Gastroesophageal sphincter (tissue), 3 donors: Measurements from ENCODE around the gene BGLAP.

ENCODE experiments used
- POLR2A ChIP-seq, 2 donors: fragments of 450-650 bp; IDR thresholded peaks; one replicate each; pipeline ENCODE4 v1.6.1; 2017; ENCODE audit warnings: antibody characterized with exemption in 2 of 2, mild to moderate bottlenecking in 2 of 2, moderate library complexity in 1 of 2
- POLR2AphosphoS5 ChIP-seq: sonication (generic); formaldehyde crosslinking; IDR thresholded peaks from one replicate; pipeline ENCODE4 v1.6.1; 2017; ENCODE audit warnings: antibody characterized with exemption
- TF ChIP-seq, protein P1 (sequence below), 4 experiments: fragments of 200-600 bp in 2 of 4; fragments of 450-650 bp in 2 of 4; sonication (generic) in 1 of 4; IDR thresholded peaks; one replicate each; pipeline ENCODE4 v1.5.1; 2017 to 2019; ENCODE audit warnings: antibody characterized with exemption in 4 of 4, mild to moderate bottlenecking in 2 of 4, moderate library complexity in 2 of 4

DNA sequence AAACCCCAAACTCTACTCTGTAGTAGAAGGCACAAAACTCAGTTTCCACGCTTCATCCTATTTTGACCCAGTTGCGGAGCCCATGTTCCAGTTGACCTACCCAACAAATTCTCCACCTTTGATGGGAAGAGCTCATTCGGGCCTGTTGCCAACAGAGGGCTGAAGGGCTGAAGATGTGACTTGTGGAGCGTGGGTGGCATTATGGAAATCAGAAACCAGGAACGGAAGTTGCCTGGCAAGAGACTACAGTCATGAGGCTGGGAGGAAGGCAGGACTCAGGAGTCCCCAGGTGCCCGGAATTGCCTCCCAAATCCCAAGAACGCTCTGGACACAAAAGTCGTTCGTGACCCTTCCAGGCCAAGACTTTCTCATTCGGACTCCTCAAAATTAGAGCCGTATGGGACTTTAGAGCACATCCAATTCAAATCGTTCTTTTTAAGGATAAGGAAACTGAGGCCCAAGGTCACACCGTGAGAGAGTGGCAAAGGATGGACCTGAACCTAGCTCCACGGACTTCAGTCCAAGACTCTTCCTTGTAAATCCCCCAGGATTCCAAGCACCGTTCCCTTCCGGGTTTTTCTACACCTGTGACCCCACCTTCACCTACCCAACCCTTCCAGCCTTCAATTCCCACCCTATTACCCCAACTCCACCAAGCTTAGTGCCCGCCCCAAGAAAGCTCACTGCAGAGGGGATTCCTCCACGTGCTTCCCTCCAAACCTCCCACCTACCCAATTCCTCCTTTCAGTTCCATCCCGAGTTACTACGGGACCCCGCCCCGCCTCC, 39.9 kb downstream of the BGLAP start:
- TF ChIP-seq, protein P1, sequence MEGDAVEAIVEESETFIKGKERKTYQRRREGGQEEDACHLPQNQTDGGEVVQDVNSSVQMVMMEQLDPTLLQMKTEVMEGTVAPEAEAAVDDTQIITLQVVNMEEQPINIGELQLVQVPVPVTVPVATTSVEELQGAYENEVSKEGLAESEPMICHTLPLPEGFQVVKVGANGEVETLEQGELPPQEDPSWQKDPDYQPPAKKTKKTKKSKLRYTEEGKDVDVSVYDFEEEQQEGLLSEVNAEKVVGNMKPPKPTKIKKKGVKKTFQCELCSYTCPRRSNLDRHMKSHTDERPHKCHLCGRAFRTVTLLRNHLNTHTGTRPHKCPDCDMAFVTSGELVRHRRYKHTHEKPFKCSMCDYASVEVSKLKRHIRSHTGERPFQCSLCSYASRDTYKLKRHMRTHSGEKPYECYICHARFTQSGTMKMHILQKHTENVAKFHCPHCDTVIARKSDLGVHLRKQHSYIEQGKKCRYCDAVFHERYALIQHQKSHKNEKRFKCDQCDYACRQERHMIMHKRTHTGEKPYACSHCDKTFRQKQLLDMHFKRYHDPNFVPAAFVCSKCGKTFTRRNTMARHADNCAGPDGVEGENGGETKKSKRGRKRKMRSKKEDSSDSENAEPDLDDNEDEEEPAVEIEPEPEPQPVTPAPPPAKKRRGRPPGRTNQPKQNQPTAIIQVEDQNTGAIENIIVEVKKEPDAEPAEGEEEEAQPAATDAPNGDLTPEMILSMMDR (IDR thresholded peaks at IDR 0.05): no peak
- TF ChIP-seq POLR2A (IDR thresholded peaks at IDR 0.05): no peak
- TF ChIP-seq POLR2AphosphoS5: no peak
